HG02610 (cell line): Measurements from ENCODE around the gene AXIN1.

Experiments used
- ATAC-seq: cut with Tn5 transposase; IDR thresholded peaks from one replicate; pipeline ENCODE4 v1.9.1; 2021; ENCODE audit warnings: mild to moderate bottlenecking, moderate library complexity; ENCODE audit not compliant: unreplicated experiment

The AXIN1 gene

DNA sequence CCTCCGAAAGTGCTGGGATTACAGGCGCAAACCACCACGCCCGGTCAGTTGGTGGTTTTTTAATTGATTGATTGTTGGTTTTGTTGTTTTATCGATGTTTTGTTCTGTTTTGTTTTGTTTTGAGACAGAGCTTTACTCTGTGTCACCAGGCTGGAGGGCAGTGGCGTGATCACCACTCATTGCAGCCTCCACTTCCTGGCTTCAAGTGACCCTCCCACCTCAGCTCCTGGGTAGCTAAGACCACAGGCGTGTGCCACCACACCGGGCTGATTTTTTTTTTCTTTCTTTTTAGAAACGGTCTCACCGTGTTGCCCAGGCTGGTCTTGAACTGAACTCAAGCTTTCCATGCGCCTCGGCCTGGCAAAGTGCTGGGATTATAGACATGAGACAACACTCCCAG lies 105.5 kb downstream of the AXIN1 start:
- no peak for ATAC-seq

DNA sequence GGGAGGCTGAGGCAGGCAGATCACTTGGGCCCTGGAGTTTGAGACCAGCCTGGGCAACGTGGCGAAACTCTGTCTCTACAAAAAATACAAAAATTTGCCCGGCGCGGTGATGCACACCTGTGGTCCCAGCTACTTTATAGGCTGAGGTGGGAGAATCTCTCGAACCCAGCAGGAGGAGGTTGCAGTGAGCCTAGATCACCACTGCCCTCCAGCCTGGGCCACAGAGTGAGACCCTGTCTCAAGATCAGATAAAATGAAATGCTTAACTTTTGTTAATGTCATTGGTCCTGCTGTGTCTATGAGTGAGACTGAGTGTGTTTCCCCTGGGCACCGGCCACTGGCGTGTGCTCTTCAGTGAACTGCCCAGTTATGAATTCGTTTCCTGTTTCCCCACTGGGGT lies 107.4 kb downstream of the AXIN1 start:
- ATAC-seq: no peak

DNA sequence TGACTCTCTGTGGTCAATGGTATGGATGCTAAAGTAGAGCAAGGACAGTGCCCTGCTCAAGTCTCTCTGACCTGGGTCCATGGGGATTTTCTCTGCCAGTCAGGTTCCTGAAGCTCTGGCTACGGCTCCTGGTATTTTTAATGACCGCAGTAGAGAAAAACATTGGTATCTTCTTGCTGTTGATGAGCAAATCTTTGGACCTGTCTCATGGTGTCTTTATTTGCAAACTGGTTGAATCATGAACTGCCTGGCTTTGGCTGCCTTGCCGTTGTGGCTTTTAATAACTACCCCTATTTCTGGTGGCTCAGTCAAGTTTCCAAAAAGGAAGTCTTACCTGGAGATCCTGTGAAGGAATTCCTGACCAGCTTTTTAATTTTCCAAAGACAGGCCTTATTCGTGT lies 109.2 kb downstream of the AXIN1 start:
- ATAC-seq: no peak

DNA sequence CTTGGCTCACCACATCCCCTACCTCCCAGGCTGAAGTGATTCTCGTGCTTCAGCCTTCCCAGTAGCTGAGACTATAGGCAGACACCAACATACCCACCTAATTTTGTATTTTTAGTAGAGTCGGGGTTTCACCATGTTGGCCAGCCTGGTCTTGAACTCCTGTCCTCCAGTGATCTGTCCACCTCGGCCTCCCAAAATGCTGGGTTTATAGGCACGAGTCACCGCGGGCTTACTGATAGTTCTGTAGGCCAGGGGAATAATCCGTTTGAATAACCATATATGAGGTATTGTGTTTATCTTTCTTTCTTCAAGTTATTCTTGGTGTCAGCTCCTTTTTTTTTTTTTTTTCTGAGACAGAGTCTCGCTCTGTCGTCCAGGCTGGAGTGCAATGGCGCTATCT lies 110.2 kb downstream of the AXIN1 start:
- no peak for ATAC-seq

DNA sequence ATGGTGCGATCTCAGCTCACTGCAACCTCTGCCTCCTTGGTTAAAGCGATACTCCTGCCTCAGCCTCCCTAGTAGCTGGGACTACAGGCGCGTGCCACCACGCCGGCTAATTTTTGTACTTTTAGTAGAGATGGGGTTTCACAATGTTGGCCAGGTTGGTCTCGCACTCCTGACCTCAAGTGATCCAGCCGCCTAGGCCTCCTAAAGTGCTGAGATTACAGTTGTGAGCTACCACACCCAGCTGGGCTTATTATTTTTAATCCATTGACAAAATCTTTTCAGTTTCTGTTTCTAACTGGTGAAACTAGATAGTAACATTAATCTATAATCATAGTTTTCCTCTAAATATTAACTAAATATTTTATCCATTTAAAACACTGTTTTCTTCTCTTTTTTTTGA lies 112.0 kb downstream of the AXIN1 start:
- ATAC-seq: no peak

DNA sequence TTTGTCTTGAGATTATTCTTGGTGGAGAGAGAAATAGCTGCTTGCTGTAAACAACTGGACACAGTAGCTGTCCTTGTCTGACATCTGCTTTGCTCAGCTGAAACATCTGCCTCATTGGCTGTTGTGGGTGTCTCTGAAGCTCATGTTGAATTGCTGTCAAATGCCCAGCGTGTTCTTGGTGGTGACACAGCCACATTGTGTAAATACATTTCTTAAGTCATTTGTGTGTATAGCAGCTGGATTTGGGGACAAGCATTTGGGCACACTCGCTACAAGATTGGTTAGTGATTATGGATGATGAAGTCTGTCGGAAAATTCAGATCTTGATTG lies 112.6 kb downstream of the AXIN1 start:
- ATAC-seq: no peak
